CD4-positive, alpha-beta T cell (primary cell): ENCODE results near the gene SYNGR1. TPM values are rescaled to one million over a fixed set of nuclear protein-coding genes. Genes with fewer than 3 reads are reported as not detected.
A peak's percentile ranks its signal among the peaks of the same experiment; 100 is the strongest.

ENCODE experiments used
- ATAC-seq: fragments of 200-7000 bp; cut with Tn5 transposase; one replicate; pipeline ENCODE4 v1.10.0; 2022; ENCODE audit warnings: mild to moderate bottlenecking; ENCODE audit not compliant: poor library complexity
- CTCF ChIA-PET: fragments of 350-600 bp; sonication (Branson Sonifier 250); formaldehyde crosslinking; loops from one replicate; lab custom pipeline; 2021; ENCODE audit warnings: antibody characterized with exemption, inconsistent platforms; lab: Charles Lee
- POLR2A ChIA-PET: fragments of 350-600 bp; sonication (Branson Sonifier 250); formaldehyde crosslinking; loops from one replicate; lab custom pipeline; 2021; ENCODE audit warnings: antibody characterized with exemption, inconsistent platforms; lab: Charles Lee
- DNase-seq, 14 experiments: peaks; one replicate each; pipeline ENCODE4 v3.0.0-alpha.2; 2013 to 2020; ENCODE audit warnings: mixed read lengths in 2 of 14
- H3K27ac ChIP-seq, 2 donors: one replicate each; pipeline versions ENCODE4 v1.5.1 to v1.7.0; 2013; ENCODE audit warnings: low read length in 2 of 2, low read depth in 1 of 2, mild to moderate bottlenecking in 1 of 2
- H3K27me3 ChIP-seq, 2 experiments: 1 replicate in 1 of 2; 2 replicates in 1 of 2; pipeline versions ENCODE4 v1.6.1 to v1.7.0; 2013; ENCODE audit warnings: low read length in 2 of 2, control low read depth in 1 of 2, mild to moderate bottlenecking in 1 of 2, moderate library complexity in 1 of 2; ENCODE audit not compliant: insufficient read depth in 2 of 2, control insufficient read depth in 1 of 2
- H3K36me3 ChIP-seq: one replicate; pipeline ENCODE4 v1.6.1; 2013; ENCODE audit warnings: low read length, control low read depth; ENCODE audit not compliant: insufficient read depth
- H3K4me1 ChIP-seq: one replicate; pipeline ENCODE4 v1.6.1; 2013; ENCODE audit warnings: low read length, control low read depth; ENCODE audit not compliant: insufficient read depth
- H3K4me3 ChIP-seq: one replicate; pipeline ENCODE4 v1.5.1; 2013; ENCODE audit warnings: mild to moderate bottlenecking, low read length, moderate library complexity
- H3K9me3 ChIP-seq, 2 experiments: 1 replicate in 1 of 2; 2 replicates in 1 of 2; pipeline versions ENCODE4 v1.6.1 to v1.7.0; 2013; ENCODE audit warnings: low read length in 2 of 2, mild to moderate bottlenecking in 2 of 2, control low read depth in 1 of 2, moderate library complexity in 1 of 2; ENCODE audit not compliant: control insufficient read depth in 1 of 2, insufficient read depth in 1 of 2
- H3K27ac Mint-ChIP-seq: one replicate; pipeline ENCODE4 v1.8.0; 2020; ENCODE audit warnings: mixed read lengths
- H3K27me3 Mint-ChIP-seq: one replicate; pipeline ENCODE4 v1.8.0; 2021; ENCODE audit warnings: mixed read lengths
- H3K36me3 Mint-ChIP-seq: one replicate; pipeline ENCODE4 v1.8.0; 2021; ENCODE audit warnings: low read depth, mixed read lengths
- H3K4me1 Mint-ChIP-seq: one replicate; pipeline ENCODE4 v1.8.0; 2021; ENCODE audit warnings: low read depth, mixed read lengths
- H3K4me3 Mint-ChIP-seq: one replicate; pipeline ENCODE4 v1.8.0; 2020; ENCODE audit warnings: mild to moderate bottlenecking, mixed read lengths
- H3K9me3 Mint-ChIP-seq: one replicate; pipeline ENCODE4 v1.8.0; 2020; ENCODE audit warnings: mixed read lengths
- CTCF ChIP-seq: fragments of 200-600 bp; IDR thresholded peaks from one replicate; pipeline ENCODE4 v1.8.0; 2022; ENCODE audit warnings: antibody characterized with exemption, mild to moderate bottlenecking
- intact Hi-C, 2 experiments: fragments of 100-400 bp; cut with DNase I in 1 of 2; cut with micrococcal nuclease in 1 of 2; formaldehyde crosslinking; loops; one replicate each; pipeline versions ENCODE4 v1.15.1 to v1.9.0; 2023 to 2025; cut with DNase I, micrococcal nuclease
- total RNA-seq, 174 experiments: library from RNA in 2 of 174; stranded (reverse) in 2 of 174; gene quantifications; one replicate each; pipeline ENCODE4 v1.2.3 and lab custom pipeline; 2021 to 2026

The SYNGR1 gene
- total RNA-seq, 2 experiments from 2014 or later: 0.44 to 0.59 TPM

- H3K4me3 Mint-ChIP-seq: no peak overlapping the region
- peaks cover 55% of the 10 kb centered on the region for H3K36me3 Mint-ChIP-seq
- peaks cover 54% of the 10 kb centered on the region for H3K36me3 ChIP-seq
- intact Hi-C loops: loop anchor here (1.0 to 10.0 kb wide), 5 partner anchors 97 to 1257 kb away; partner anchors contain the start of gene PICK1 (in 1 of the 2)
- CTCF ChIA-PET: interaction anchor here (0.6 to 2.3 kb wide), 12 partner anchors 10 to 485 kb away, joined by 3 to 22 read pairs (median 3); partner anchors contain the start of gene PDGFB
- H3K27ac ChIP-seq: no peak overlapping the region
- POLR2A ChIA-PET: interaction anchor here (1.1 to 2.6 kb wide), 4 partner anchors 7 to 159 kb away, joined by 3 to 29 read pairs (median 14); partner anchors contain the start of genes CBX7 and RPL3
- H3K4me1 ChIP-seq: peaks cover 59% of the 10 kb centered on the region
- no peaks in the 10 kb centered on the region for H3K9me3 ChIP-seq
- H3K27me3 ChIP-seq: no peaks in the 10 kb centered on the region
- peaks cover 21% of the 10 kb centered on the region for H3K4me1 Mint-ChIP-seq
- no peak overlapping the region for H3K27ac Mint-ChIP-seq
- DNase-seq (peak in 1 of 14 experiments; percentile 46), ATAC-seq (no peak)
- H3K27me3 Mint-ChIP-seq: no peaks in the 10 kb centered on the region
- H3K4me3 ChIP-seq: no peak overlapping the region
- no peaks in the 10 kb centered on the region for H3K9me3 Mint-ChIP-seq
- TF ChIP-seq CTCF: no peak
These were observed 38.0 kb upstream of the SYNGR1 start for GRCh38 chr22:39311592-39312400.

- DNase-seq (peak in 1 of 14 experiments; percentile 23), ATAC-seq (no peak)
- intact Hi-C loops: loop anchor here in 1 of 2 experiments (10.0 kb wide), 1 partner anchor 1258 kb away; the partner anchor contains the start of gene PICK1
- H3K4me3 ChIP-seq: no peak overlapping the region
- H3K36me3 Mint-ChIP-seq: peaks cover 62% of the 10 kb centered on the region
- no peak overlapping the region for H3K27ac ChIP-seq
- peaks cover 60% of the 10 kb centered on the region for H3K36me3 ChIP-seq
- no peak overlapping the region for H3K4me3 Mint-ChIP-seq
- CTCF ChIA-PET: interaction anchor here (2.3 kb wide), 1 partner anchor 142 kb away, joined by 22 read pairs; no protein-coding TSS in a partner anchor
- H3K27me3 ChIP-seq: no peaks in the 10 kb centered on the region
- no peak overlapping the region for H3K27ac Mint-ChIP-seq
- no peaks in the 10 kb centered on the region for H3K9me3 ChIP-seq
- no peaks in the 10 kb centered on the region for H3K9me3 Mint-ChIP-seq
- H3K4me1 ChIP-seq: peaks cover 62% of the 10 kb centered on the region
- H3K4me1 Mint-ChIP-seq: peaks cover 27% of the 10 kb centered on the region
- POLR2A ChIA-PET: interaction anchor here (2.0 to 2.6 kb wide), 2 partner anchors 139 to 141 kb away, joined by 8 to 29 read pairs; no protein-coding TSS in a partner anchor
- H3K27me3 Mint-ChIP-seq: no peaks in the 10 kb centered on the region
- no peak for TF ChIP-seq CTCF
These were observed 37.4 kb upstream of the SYNGR1 start for GRCh38 chr22:39312410-39312809.

- Mint-ChIP-seq H3K27ac (peak overlapping the region; percentile 24), H3K4me1 (peaks cover 37% of the 10 kb centered on the region), H3K36me3 (peaks cover 72% of the 10 kb centered on the region), H3K4me3 (no peak overlapping the region), H3K27me3 (no peaks in the 10 kb centered on the region), H3K9me3 (no peaks in the 10 kb centered on the region)
- POLR2A ChIA-PET: interaction anchor here (0.6 to 1.6 kb wide), 3 partner anchors 86 to 178 kb away, joined by 3 to 5 read pairs (median 3); partner anchors contain the start of gene TAB1
- peaks cover 70% of the 10 kb centered on the region for H3K36me3 ChIP-seq
- H3K27ac ChIP-seq: no peak overlapping the region
- peaks cover 71% of the 10 kb centered on the region for H3K4me1 ChIP-seq
- TF ChIP-seq CTCF: no peak
- no peaks in the 10 kb centered on the region for H3K9me3 ChIP-seq
- CTCF ChIA-PET: interaction anchor here (1.7 kb wide), 1 partner anchor 142 kb away, joined by 3 read pairs; no protein-coding TSS in a partner anchor
- ATAC-seq (no peak), DNase-seq (peak in 2 of 14 experiments; percentile 11 to 25)
- H3K4me3 ChIP-seq: no peak overlapping the region
- intact Hi-C loops: loop anchor here in 1 of 2 experiments (10.0 kb wide), 1 partner anchor 1259 kb away; the partner anchor contains the start of gene PICK1
- H3K27me3 ChIP-seq: no peaks in the 10 kb centered on the region
These were observed 36.4 kb upstream of the SYNGR1 start for GRCh38 chr22:39313258-39314001.
